Panc1 (cell line): Measurements from ENCODE around the gene PLET1. TPM values are rescaled to one million over a fixed set of nuclear protein-coding genes. Genes with fewer than 3 reads are reported as not detected.

Source experiments
- ATAC-seq: fragments of 200-7000 bp; cut with Tn5 transposase; 2 replicates; pipeline ENCODE4 v1.9.1; 2020; ENCODE audit warnings: mild to moderate bottlenecking, moderate library complexity
- Bru-seq: library from RNA; stranded (reverse); fragments of 400-500 nt; gene quantifications from one replicate; lab custom pipeline; 2021; lab: Mats Ljungman, UMichigan
- BruChase-seq, 2 experiments: library from RNA; stranded (reverse); fragments of 400-500 nt; gene quantifications; one replicate each; lab custom pipeline; 2021; lab: Mats Ljungman, UMichigan
- BruUV-seq: library from RNA; stranded (reverse); fragments of 400-500 nt; replicated peaks from 2 replicates; lab custom pipeline; 2021; lab: Mats Ljungman, UMichigan
- CTCF ChIA-PET: fragments of 300-600 bp; sonication (Branson Sonifier 250); formaldehyde crosslinking; loops from one replicate; lab custom pipeline; 2022; ENCODE audit warnings: antibody characterized with exemption; lab: Charles Lee
- POLR2A ChIA-PET: fragments of 300-600 bp; sonication (Branson Sonifier 250); formaldehyde crosslinking; loops from one replicate; lab custom pipeline; 2022; ENCODE audit warnings: antibody characterized with exemption; lab: Charles Lee
- DNase-seq: peaks from one replicate; pipeline ENCODE4 v3.0.0-alpha.2; 2010; ENCODE audit warnings: low read depth, low spot score
- H3K27ac ChIP-seq: 2 replicates; pipeline ENCODE4 v1.5.1; 2011; ENCODE audit warnings: mild to moderate bottlenecking, low read length, inconsistent platforms
- H3K27me3 ChIP-seq: fragments of 200-500 bp; sonication (Bioruptor generic); 2 replicates; pipeline ENCODE4 v1.6.0; 2014; ENCODE audit warnings: low read length, inconsistent platforms; ENCODE audit not compliant: control insufficient read depth, insufficient read depth
- H3K36me3 ChIP-seq: fragments of 200-500 bp; sonication (Bioruptor generic); 2 replicates; pipeline ENCODE4 v1.5.1; 2014; ENCODE audit warnings: inconsistent platforms, mild to moderate bottlenecking, low read length, moderate library complexity; ENCODE audit not compliant: control insufficient read depth, insufficient read depth
- H3K4me1 ChIP-seq: 2 replicates; pipeline ENCODE4 v1.5.1; 2011; ENCODE audit warnings: inconsistent platforms, mild to moderate bottlenecking, low read length, moderate library complexity; ENCODE audit not compliant: control insufficient read depth, insufficient read depth
- H3K4me3 ChIP-seq, 2 experiments: 2 replicates each; pipeline ENCODE4 v1.5.1; 2011 to 2012; ENCODE audit warnings: low read depth in 2 of 2, low read length in 2 of 2, mild to moderate bottlenecking in 2 of 2, inconsistent platforms in 1 of 2, moderate library complexity in 1 of 2
- H3K9me3 ChIP-seq: fragments of 200-500 bp; sonication (Bioruptor generic); 2 replicates; pipeline ENCODE4 v1.5.1; 2014; ENCODE audit warnings: low read depth, mild to moderate bottlenecking, inconsistent platforms, low read length, moderate library complexity; ENCODE audit not compliant: control insufficient read depth, insufficient read depth
- POLR2AphosphoS5 ChIP-seq: IDR thresholded peaks from 2 replicates; pipeline ENCODE4 v1.6.1; 2012; ENCODE audit warnings: mild to moderate bottlenecking, low read depth, low read length, moderate library complexity
- SIN3A ChIP-seq: IDR thresholded peaks from 2 replicates; pipeline ENCODE4 v1.6.1; 2012; ENCODE audit warnings: low read depth, mild to moderate bottlenecking, low read length, moderate library complexity, borderline replicate concordance; ENCODE audit not compliant: insufficient read depth
- TCF7L2 ChIP-seq: IDR thresholded peaks from 2 replicates; pipeline ENCODE4 v1.6.1; 2011; ENCODE audit warnings: mild to moderate bottlenecking, low read depth, low read length, inconsistent platforms
- in situ Hi-C: cut with HindIII; loops from 2 replicates; pipeline ENCODE4 v1.10.0; 2016; ENCODE audit warnings: low sequenced_read_pairs, low pct_unique_long_range_greater_than_20kb
- intact Hi-C: fragments of 100-400 bp; cut with micrococcal nuclease; formaldehyde crosslinking; loops from one replicate; pipeline ENCODE4 v1.10.0; 2022; ENCODE audit not compliant: unreplicated experiment
- long read RNA-seq: library from polyadenylated mRNA; unstranded; transcript quantifications from one replicate; pipeline ENCODE4 v2.0.0, GENCODE V29; 2021; ENCODE audit not compliant: unreplicated experiment
- polyA plus RNA-seq: library from polyadenylated mRNA; unstranded; fragments of >200 nt; gene quantifications from one replicate; pipeline ENCODE4 v1.2.1, GENCODE V29; 2012; ENCODE audit warnings: missing spikeins; ENCODE audit not compliant: insufficient read length
- total RNA-seq: library from RNA; stranded (reverse); gene quantifications from one replicate; pipeline ENCODE4 v1.2.1, GENCODE V29; 2021; ENCODE audit not compliant: unreplicated experiment
- TF ChIP-seq, protein P1 (sequence below), 2 experiments: IDR thresholded peaks; 2 replicates each; pipeline ENCODE4 v1.6.1; 2011 to 2012; ENCODE audit warnings: low read depth in 2 of 2, control low read depth in 1 of 2, low read length in 1 of 2, mild to moderate bottlenecking in 1 of 2, moderate library complexity in 1 of 2; ENCODE audit not compliant: insufficient read depth in 1 of 2
- TF ChIP-seq, protein P2 (sequence below): fragments of 450-650 bp; IDR thresholded peaks from 2 replicates; pipeline ENCODE4 v1.5.1; 2017; ENCODE audit warnings: mild to moderate bottlenecking

Gene PLET1, protein sequence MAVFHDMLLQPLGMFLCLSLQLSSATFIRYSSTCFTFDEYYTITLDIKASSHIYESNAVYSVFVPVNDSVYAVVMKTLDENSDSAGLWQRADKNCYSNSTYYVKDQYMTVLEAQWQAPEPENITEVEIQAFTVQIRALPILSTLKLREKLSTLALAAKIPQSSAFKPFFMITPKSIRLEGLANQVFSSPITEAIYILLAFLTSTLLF
- not detected for total RNA-seq
- not detected for polyA plus RNA-seq
- Bru-seq, nascent RNA, result percentile 7 among the genes with signal in this experiment
- BruChase-seq, experiment 1, labeled RNA remaining after a 2-hour chase, result percentile 7 among the genes with signal in this experiment
- BruChase-seq, experiment 2, labeled RNA remaining after a 6-hour chase, result not detected
- long read RNA-seq, result 0 reads

DNA sequence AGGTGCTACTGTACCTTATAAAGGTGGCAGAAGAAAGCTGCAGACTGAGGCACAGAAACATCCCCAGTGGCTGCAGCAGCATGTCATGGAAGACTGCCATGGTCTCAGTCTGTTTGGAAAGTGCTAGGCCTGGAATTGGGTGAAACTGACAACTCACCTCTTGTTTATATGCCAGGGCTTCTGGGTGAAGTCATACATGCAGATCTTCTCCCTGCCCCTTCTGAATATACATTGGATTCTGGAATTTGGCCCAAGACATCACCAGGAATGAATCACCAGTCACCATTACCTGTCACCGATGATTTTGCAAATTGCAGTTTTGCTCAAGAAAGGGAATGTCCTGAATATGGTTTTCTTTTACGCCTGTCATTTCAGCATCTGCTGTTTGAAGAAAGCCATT lies at the start of gene PLET1:
Gene PLET1, minus strand, starts transcription at position 371 of the 400 bp plus-strand sequence. Its CDS starts 271 bp downstream, at position 100.
- no TSS peak for BruUV-seq
- in situ Hi-C loops (no loop called here), intact Hi-C loops (no loop called here)
- ATAC-seq, result no peak
- no peak within 1 kb of the TSS for H3K27ac ChIP-seq
- TF ChIP-seq SIN3A (no peak), TCF7L2 (no peak), POLR2AphosphoS5 (no peak)
- TF ChIP-seq, protein P1, sequence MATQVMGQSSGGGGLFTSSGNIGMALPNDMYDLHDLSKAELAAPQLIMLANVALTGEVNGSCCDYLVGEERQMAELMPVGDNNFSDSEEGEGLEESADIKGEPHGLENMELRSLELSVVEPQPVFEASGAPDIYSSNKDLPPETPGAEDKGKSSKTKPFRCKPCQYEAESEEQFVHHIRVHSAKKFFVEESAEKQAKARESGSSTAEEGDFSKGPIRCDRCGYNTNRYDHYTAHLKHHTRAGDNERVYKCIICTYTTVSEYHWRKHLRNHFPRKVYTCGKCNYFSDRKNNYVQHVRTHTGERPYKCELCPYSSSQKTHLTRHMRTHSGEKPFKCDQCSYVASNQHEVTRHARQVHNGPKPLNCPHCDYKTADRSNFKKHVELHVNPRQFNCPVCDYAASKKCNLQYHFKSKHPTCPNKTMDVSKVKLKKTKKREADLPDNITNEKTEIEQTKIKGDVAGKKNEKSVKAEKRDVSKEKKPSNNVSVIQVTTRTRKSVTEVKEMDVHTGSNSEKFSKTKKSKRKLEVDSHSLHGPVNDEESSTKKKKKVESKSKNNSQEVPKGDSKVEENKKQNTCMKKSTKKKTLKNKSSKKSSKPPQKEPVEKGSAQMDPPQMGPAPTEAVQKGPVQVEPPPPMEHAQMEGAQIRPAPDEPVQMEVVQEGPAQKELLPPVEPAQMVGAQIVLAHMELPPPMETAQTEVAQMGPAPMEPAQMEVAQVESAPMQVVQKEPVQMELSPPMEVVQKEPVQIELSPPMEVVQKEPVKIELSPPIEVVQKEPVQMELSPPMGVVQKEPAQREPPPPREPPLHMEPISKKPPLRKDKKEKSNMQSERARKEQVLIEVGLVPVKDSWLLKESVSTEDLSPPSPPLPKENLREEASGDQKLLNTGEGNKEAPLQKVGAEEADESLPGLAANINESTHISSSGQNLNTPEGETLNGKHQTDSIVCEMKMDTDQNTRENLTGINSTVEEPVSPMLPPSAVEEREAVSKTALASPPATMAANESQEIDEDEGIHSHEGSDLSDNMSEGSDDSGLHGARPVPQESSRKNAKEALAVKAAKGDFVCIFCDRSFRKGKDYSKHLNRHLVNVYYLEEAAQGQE (IDR thresholded peaks at IDR 0.05; ENCODE audit: insufficient read depth in 1 of 2, low read depth in 2 of 2, low read length in 1 of 2), result no peak
- TF ChIP-seq, protein P2, sequence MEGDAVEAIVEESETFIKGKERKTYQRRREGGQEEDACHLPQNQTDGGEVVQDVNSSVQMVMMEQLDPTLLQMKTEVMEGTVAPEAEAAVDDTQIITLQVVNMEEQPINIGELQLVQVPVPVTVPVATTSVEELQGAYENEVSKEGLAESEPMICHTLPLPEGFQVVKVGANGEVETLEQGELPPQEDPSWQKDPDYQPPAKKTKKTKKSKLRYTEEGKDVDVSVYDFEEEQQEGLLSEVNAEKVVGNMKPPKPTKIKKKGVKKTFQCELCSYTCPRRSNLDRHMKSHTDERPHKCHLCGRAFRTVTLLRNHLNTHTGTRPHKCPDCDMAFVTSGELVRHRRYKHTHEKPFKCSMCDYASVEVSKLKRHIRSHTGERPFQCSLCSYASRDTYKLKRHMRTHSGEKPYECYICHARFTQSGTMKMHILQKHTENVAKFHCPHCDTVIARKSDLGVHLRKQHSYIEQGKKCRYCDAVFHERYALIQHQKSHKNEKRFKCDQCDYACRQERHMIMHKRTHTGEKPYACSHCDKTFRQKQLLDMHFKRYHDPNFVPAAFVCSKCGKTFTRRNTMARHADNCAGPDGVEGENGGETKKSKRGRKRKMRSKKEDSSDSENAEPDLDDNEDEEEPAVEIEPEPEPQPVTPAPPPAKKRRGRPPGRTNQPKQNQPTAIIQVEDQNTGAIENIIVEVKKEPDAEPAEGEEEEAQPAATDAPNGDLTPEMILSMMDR, result no peak
- no peaks in the 10 kb centered on the region for H3K36me3 ChIP-seq
- H3K9me3 ChIP-seq, result no peaks in the 10 kb centered on the region
- H3K27me3 ChIP-seq, result no peaks in the 10 kb centered on the region
- H3K4me3 ChIP-seq, result no peak within 1 kb of the TSS
- ChIA-PET CTCF (no interaction called here), POLR2A (no interaction called here)
- no peak for DNase-seq
- H3K4me1 ChIP-seq, result 0 out of 2 replicates have a peak, but pooled peaks cover under 1% of the 10 kb centered on the region

DNA sequence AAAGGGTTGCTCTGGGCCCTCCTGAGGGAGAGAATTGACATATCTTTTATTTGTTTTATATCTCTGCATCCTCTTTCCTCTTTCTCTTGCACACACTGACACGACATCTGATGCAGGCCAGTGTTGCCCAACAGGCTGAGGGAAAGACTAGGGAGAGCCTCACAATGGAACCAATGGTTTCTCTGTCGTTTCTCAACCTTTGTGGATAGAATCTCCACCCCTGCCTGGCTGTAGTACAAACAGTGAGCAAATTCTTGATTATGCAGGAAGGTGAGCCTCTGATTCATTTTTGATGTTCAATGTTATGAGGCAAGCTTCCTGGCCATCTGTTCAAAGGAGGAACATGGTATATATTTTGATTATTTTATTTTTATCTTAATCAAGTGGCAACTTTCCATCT lies 49.8 kb upstream of the PLET1 start:
- BruUV-seq, result no TSS peak
- H3K4me3 ChIP-seq, result no peak overlapping the region

More for the DNA sequence above, 49.8 kb upstream of the PLET1 start:
- intact Hi-C loops, result no loop called here
- no peak for DNase-seq
- in situ Hi-C loops, result no loop called here
- no peaks in the 10 kb centered on the region for H3K36me3 ChIP-seq
- no peaks in the 10 kb centered on the region for H3K9me3 ChIP-seq
- POLR2A ChIA-PET, result no interaction called here
- H3K27ac ChIP-seq, result no peak overlapping the region
- CTCF ChIA-PET, result no interaction called here
- TF ChIP-seq SIN3A (no peak), POLR2AphosphoS5 (no peak), TCF7L2 (no peak)
- TF ChIP-seq, protein P2, result no peak
- TF ChIP-seq, protein P1 (IDR thresholded peaks at IDR 0.05; ENCODE audit: insufficient read depth in 1 of 2, low read depth in 2 of 2, low read length in 1 of 2), result no peak
- peaks cover 18% of the 10 kb centered on the region for H3K27me3 ChIP-seq
- no peak for ATAC-seq
- no peaks in the 10 kb centered on the region for H3K4me1 ChIP-seq
